Measurements from ENCODE around the gene EYA2. TPM values are rescaled to one million over a fixed set of nuclear protein-coding genes. Genes with fewer than 3 reads are reported as not detected.

The EYA2 gene
- total RNA-seq, 1 donor = 17.7 TPM

DNA sequence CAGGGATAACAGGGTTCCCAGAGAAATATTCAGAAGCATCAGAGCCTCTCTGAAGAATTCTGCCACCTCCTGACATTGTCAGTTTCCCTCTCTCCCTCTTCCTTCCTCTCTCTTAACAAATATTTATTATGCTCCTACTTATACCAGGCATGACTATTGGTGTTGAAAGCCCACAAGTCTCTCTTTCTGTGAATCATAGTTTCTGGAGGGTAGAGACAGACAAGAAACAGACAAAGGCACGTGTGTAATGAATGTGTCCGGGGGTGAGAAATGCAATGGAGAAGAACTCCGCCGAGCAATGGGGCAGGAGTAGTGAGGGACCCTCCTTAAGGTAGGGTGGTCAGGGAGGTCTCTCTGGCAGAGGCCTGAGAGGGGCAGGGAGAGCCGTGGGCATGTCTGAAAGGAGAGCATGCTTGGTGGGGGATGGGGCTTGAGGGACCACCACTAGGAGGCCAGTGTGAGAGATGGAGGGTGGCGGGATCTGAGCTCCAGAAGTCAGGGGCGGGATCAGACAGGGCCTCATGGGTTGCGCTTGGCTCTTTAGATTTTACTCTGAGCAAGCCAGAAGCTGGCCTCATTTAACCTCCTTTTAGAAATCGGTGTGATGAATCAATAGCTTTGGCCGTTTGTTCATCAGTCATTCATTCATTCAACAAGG lies 57.3 kb downstream of the EYA2 start:
- TF ChIP-seq, protein P1, sequence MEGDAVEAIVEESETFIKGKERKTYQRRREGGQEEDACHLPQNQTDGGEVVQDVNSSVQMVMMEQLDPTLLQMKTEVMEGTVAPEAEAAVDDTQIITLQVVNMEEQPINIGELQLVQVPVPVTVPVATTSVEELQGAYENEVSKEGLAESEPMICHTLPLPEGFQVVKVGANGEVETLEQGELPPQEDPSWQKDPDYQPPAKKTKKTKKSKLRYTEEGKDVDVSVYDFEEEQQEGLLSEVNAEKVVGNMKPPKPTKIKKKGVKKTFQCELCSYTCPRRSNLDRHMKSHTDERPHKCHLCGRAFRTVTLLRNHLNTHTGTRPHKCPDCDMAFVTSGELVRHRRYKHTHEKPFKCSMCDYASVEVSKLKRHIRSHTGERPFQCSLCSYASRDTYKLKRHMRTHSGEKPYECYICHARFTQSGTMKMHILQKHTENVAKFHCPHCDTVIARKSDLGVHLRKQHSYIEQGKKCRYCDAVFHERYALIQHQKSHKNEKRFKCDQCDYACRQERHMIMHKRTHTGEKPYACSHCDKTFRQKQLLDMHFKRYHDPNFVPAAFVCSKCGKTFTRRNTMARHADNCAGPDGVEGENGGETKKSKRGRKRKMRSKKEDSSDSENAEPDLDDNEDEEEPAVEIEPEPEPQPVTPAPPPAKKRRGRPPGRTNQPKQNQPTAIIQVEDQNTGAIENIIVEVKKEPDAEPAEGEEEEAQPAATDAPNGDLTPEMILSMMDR (IDR thresholded peaks at IDR 0.05; ENCODE audit: extremely low read depth, low read depth, low read length) = no peak
- no peaks in the 10 kb centered on the region for H3K9me3 ChIP-seq (ENCODE audit: low read depth, low read length)
- no peak overlapping the region for H3K4me3 ChIP-seq (ENCODE audit: insufficient read depth, low read length)
- peaks cover 47% of the 10 kb centered on the region for H3K4me1 ChIP-seq (ENCODE audit: insufficient read depth, low read length)
- H3K36me3 ChIP-seq (ENCODE audit: insufficient read depth, low read length) = no peaks in the 10 kb centered on the region
- no peak for DNase-seq (ENCODE audit: insufficient read length, low spot score, missing footprints)
- no peaks in the 10 kb centered on the region for H3K79me2 ChIP-seq (ENCODE audit: insufficient read depth, low read length)
- H3K4me2 ChIP-seq (ENCODE audit: insufficient read depth, low read length) = peak overlapping the region; percentile 23
- H3K27me3 ChIP-seq (ENCODE audit: insufficient read depth, low read length) = no peaks in the 10 kb centered on the region
- no peaks in the 10 kb centered on the region for H4K20me1 ChIP-seq (ENCODE audit: insufficient read depth, low read length)
- H3K27ac ChIP-seq (ENCODE audit: low read depth, low read length) = peak overlapping the region; percentile 81
- H2AFZ ChIP-seq (ENCODE audit: low read length) = no peak overlapping the region

DNA sequence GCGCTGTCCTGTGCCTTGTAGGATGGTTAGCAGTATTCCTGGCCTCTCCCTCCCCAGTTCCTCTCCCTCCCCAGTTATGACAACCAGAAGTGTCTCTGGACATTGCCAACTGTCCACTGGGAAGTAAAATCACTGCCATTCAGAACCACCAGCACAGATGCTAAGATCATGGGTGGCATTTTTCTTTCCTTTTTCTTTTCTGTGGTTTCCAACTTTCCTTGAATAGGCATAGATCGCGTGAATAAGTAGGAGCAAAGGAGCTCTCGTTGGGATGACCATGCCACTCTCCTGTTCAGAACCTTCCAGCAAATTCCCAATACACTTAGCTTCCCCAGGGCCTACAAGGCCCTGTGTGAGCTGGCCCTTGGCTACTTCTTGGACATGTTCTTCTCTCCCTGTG lies 59.0 kb downstream of the EYA2 start:
- no peak for DNase-seq (ENCODE audit: insufficient read length, low spot score, missing footprints)
- peak overlapping the region; percentile 18 for H3K4me3 ChIP-seq (ENCODE audit: insufficient read depth, low read length)
- TF ChIP-seq, protein P1 (IDR thresholded peaks at IDR 0.05; ENCODE audit: extremely low read depth, low read depth, low read length) = no peak

DNA sequence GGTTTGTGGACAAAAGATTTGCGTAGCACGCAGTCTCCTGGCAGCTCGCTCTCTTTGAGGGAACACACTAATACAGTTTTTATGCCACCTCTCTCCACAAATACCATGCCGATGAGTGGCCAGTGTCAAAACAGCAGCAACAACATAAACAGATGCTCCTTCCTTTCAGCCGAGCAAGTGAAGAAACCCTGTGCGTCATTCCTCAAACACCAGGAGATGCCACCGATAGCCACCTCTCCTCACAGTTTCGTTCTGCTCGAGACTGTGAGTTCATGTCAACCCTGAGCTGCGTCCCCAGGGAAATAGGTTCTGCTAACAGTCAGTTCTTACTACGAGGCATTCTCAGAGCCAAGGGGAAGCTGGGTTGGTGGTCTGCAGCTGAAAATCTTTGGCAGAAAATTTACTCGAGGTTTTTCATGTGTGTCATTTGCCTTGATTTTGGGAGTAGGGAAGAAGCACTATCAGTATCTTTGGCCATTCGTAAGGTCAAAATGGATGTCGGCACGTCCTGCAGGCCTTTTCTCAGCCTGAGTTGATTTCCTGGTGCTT lies 59.9 kb downstream of the EYA2 start:
- peaks cover 49% of the 10 kb centered on the region for H3K4me1 ChIP-seq (ENCODE audit: insufficient read depth, low read length)
- no peaks in the 10 kb centered on the region for H3K36me3 ChIP-seq (ENCODE audit: insufficient read depth, low read length)
- H3K4me3 ChIP-seq (ENCODE audit: insufficient read depth, low read length) = peak overlapping the region; percentile 47
- TF ChIP-seq, protein P1 (IDR thresholded peaks at IDR 0.05; ENCODE audit: extremely low read depth, low read depth, low read length) = no peak
- H3K4me2 ChIP-seq (ENCODE audit: insufficient read depth, low read length) = peak overlapping the region; percentile 78
- DNase-seq (ENCODE audit: insufficient read length, low spot score, missing footprints) = peak; percentile 94
- no peaks in the 10 kb centered on the region for H3K27me3 ChIP-seq (ENCODE audit: insufficient read depth, low read length)
- no peaks in the 10 kb centered on the region for H3K79me2 ChIP-seq (ENCODE audit: insufficient read depth, low read length)
- no peak overlapping the region for H2AFZ ChIP-seq (ENCODE audit: low read length)
- H4K20me1 ChIP-seq (ENCODE audit: insufficient read depth, low read length) = no peaks in the 10 kb centered on the region
- H3K27ac ChIP-seq (ENCODE audit: low read depth, low read length) = peak overlapping the region; percentile 90
- no peaks in the 10 kb centered on the region for H3K9me3 ChIP-seq (ENCODE audit: low read depth, low read length)

More for the DNA sequence above, 59.0 kb downstream of the EYA2 start:
- Histone ChIP-seq H3K27ac (ENCODE audit: low read depth, low read length) (peak overlapping the region; percentile 90), H3K27me3 (ENCODE audit: insufficient read depth, low read length) (no peaks in the 10 kb centered on the region), H3K4me1 (ENCODE audit: insufficient read depth, low read length) (peaks cover 41% of the 10 kb centered on the region), H3K79me2 (ENCODE audit: insufficient read depth, low read length) (no peaks in the 10 kb centered on the region), H3K4me2 (ENCODE audit: insufficient read depth, low read length) (peak overlapping the region; percentile 78), H4K20me1 (ENCODE audit: insufficient read depth, low read length) (no peaks in the 10 kb centered on the region), H3K9me3 (ENCODE audit: low read depth, low read length) (no peaks in the 10 kb centered on the region), H2AFZ (ENCODE audit: low read length) (no peak overlapping the region), H3K36me3 (ENCODE audit: insufficient read depth, low read length) (no peaks in the 10 kb centered on the region)
